ENCODE measurements around the gene SMARCB1.

Gene SMARCB1

GRCh38 chr22:23833017-23833751 lies 46.4 kb downstream of the SMARCB1 start:
- DNase-seq: no peak

GRCh38 chr22:23833911-23834317 lies 47.1 kb downstream of the SMARCB1 start:
- no peak for DNase-seq

GRCh38 chr22:23834406-23834792 lies 47.6 kb downstream of the SMARCB1 start:
- no peak for DNase-seq

- peak; percentile 8 to 22 for DNase-seq
Measured at GRCh38 chr22:23834793-23835483, 48.2 kb downstream of the SMARCB1 start.

DNA sequence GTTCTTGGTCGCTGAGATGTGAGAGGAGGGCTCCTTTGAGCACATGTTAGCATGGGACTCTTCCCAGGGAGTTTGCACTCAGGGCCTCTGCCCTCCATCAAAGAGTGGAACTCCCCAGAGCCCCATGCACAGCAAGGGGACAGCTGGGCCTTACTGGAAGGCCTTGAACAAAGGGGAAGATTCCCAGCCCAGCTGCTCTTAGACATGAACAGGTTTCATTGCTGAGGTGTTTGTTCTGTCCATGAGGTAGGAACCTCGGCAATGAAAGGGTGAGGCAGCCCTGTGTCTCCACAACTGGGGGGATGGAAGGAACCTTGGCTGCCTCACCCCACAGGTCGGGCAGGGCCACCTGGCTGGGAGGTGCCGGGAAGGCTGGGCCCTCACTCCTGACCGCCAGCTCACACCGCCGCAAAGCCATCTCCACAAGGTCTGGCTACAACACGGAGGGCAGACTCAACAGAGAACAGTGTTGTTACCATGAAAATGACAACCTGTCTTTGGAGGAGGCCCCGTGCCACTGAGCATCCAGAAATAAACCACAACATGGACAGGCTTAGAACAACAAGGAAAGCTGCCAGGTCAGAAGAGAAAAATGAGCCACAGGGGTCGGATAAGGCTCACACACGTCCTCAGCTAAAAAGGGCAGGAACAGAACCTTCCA lies 48.8 kb downstream of the SMARCB1 start:
- DNase-seq: no peak

GRCh38 chr22:23836281-23836680 lies 49.5 kb downstream of the SMARCB1 start:
- no peak for DNase-seq

DNA sequence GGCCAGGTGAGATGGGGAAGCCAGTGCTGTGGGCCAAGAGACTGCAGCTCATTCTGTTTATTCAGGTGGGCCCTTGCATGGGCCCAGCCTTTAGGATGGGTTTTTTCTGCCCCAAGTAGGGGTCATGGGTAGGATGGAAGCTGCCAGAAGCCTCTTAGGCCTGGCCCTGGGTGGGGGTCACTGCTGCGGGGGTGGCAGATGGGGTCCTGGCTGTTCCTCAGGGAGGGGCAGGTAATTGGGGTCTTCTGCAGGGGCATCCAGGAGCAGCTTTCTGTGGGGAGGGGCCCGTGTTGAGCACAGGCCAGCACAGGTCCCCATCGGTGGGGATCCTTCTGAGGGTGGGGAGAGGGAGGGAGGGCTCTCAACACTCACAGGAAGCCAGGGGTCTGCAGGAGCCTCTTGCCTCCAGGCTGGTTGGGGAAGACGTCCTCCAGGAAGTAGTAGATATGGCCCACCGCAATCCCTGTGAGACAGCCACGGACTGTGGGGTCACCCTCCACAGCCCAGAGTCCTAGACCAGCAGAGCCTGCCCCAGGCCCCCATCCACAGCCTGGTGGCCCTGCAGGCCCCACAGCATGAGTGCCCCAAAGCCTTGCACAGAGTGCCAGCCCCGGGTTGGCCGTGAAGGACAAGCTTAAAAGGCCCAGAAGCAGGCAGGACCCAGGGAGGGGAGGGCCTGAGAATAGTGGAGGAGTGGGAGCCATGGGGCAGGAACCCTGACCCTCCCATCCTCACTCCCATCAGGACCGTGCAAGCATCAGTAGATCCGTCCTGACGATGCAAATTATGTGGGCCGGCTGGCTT lies 50.1 kb downstream of the SMARCB1 start:
- no peak for DNase-seq

- no peak for DNase-seq
Measured at GRCh38 chr22:23837496-23837859, 50.7 kb downstream of the SMARCB1 start.

- no peak for DNase-seq
Measured at GRCh38 chr22:23837911-23838680, 51.3 kb downstream of the SMARCB1 start.

- DNase-seq: peak; percentile 84 to 86
Measured at GRCh38 chr22:23838681-23839468, 52.1 kb downstream of the SMARCB1 start, which contains the start of gene DERL3. Gene DERL3, minus strand, starts transcription at chr22:23839006. Its CDS starts 19 bp downstream, at chr22:23838987.

GRCh38 chr22:23840026-23840425 lies 53.3 kb downstream of the SMARCB1 start:
- no peak for DNase-seq

DNA sequence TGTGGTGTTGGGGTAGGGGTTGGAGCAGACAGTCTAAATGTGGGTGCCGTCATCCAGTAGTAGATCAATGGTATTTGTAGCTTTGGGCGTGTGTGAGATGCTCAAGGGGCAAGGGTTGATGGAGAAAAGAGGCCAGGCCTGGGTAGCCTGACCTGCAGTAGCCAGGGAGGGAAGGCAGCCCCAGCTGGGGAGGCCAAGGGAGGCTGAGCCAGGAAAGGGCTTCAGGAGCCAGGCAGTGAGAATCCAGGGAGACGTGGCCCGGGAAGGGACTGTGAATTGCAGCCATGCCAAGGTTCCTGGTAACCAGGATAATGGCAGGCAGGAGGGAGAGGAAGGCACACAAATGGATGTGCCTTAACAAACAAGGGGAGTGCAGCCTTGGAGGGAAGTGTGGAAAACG lies 54.5 kb downstream of the SMARCB1 start:
- no peak for DNase-seq

GRCh38 chr22:23841736-23842445 lies 55.1 kb downstream of the SMARCB1 start:
- no peak for DNase-seq

DNA sequence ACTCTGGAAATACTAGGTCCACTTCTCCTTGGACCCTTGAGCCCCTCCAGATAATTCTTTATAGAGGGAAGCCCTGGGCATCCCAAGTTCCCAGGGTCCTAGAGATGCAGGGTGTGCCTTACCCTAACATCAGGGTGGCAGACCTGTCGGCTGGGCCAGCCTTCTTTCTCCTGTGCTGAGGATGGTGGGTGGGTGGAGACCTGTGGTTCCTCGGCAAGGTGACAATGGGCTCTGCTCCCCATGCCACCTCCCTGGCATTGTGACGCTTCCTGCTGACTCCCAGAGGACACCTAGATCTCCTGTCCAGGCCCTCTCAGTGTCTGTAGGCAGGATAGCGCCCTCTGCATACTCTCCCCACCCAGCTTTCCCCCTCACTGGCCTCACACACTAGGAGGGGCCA lies 55.8 kb downstream of the SMARCB1 start:
- no peak for DNase-seq

GRCh38 chr22:23844739-23845202 lies 58.0 kb downstream of the SMARCB1 start:
- DNase-seq: no peak

GRCh38 chr22:23845265-23846080 lies 58.7 kb downstream of the SMARCB1 start:
- DNase-seq: no peak

- DNase-seq: no peak
Measured at GRCh38 chr22:23846081-23846469, 59.3 kb downstream of the SMARCB1 start.

- DNase-seq: no peak
Measured at GRCh38 chr22:23847310-23847920, 60.6 kb downstream of the SMARCB1 start.
